Ovary (tissue), 3 donors: Measurements from ENCODE around the gene EPB41L2.

Experiments
- EP300 ChIP-seq: sonication (generic); formaldehyde crosslinking; IDR thresholded peaks from one replicate; pipeline ENCODE4 v1.6.1; 2017; ENCODE audit warnings: antibody characterized with exemption
- POLR2A ChIP-seq: fragments of 450-650 bp; IDR thresholded peaks from one replicate; pipeline ENCODE4 v1.6.1; 2017; ENCODE audit warnings: antibody characterized with exemption, mild to moderate bottlenecking, moderate library complexity
- TF ChIP-seq, protein P1 (sequence below), 3 donors: fragments of 450-650 bp in 2 of 3; fragments of 200-600 bp in 1 of 3; IDR thresholded peaks; one replicate each; pipeline versions ENCODE4 v1.5.1 to v1.8.0; 2016 to 2022; ENCODE audit warnings: antibody characterized with exemption in 3 of 3, mild to moderate bottlenecking in 1 of 3
- donor health status: DM: no; HTN: no; CAD: no.

DNA sequence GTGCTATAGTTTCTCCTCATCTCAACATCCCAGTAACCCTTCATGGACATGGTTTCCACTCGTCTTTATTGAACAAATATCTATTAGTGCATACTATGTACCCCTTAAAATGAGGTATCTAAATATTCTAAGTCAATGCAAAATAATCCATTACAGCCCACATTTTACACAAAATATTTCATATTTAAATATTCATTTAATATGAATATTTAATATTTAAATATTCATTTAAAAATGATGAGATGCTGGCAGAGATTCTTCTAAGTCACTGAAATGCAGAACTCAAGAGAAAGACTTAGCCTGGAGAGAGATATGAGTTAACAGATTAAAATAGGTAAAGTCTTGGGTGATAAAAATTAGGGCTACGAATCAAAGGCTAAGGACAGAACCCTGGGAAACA is 17.9 kb downstream of the EPB41L2 start:
- TF ChIP-seq, protein P1, sequence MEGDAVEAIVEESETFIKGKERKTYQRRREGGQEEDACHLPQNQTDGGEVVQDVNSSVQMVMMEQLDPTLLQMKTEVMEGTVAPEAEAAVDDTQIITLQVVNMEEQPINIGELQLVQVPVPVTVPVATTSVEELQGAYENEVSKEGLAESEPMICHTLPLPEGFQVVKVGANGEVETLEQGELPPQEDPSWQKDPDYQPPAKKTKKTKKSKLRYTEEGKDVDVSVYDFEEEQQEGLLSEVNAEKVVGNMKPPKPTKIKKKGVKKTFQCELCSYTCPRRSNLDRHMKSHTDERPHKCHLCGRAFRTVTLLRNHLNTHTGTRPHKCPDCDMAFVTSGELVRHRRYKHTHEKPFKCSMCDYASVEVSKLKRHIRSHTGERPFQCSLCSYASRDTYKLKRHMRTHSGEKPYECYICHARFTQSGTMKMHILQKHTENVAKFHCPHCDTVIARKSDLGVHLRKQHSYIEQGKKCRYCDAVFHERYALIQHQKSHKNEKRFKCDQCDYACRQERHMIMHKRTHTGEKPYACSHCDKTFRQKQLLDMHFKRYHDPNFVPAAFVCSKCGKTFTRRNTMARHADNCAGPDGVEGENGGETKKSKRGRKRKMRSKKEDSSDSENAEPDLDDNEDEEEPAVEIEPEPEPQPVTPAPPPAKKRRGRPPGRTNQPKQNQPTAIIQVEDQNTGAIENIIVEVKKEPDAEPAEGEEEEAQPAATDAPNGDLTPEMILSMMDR (IDR thresholded peaks at IDR 0.05): no peak
- TF ChIP-seq POLR2A (no peak), EP300 (no peak)
